ENCODE data around the gene SCNN1G. TPM values are rescaled to one million over a fixed set of nuclear protein-coding genes. Genes with fewer than 3 reads are reported as not detected.

Gene SCNN1G
- under 1 TPM in 2 of 4 donors, not detected in 2; 0.27 to 0.39 TPM for total RNA-seq

- WGBS, 2 donors (ENCODE audit: low coverage in 1 of 2), result no CpG with 5 or more reads among the region's 71 CpGs
- Histone ChIP-seq H3K27me3 (peaks cover 74% of the 10 kb centered on the region), H3K27ac (peak within 1 kb of the TSS in 1 of 4 donors; percentile 28), H3K36me3 (no peaks in the 10 kb centered on the region), H3K4me1 (peaks cover 4 to 17% (median 13%) of the 10 kb centered on the region in 3 donors), H3K9me3 (no peaks in the 10 kb centered on the region), H3K4me3 (peak within 1 kb of the TSS; percentile 17 to 55)
- TF ChIP-seq EP300 (IDR thresholded peaks at IDR 0.05), result no peak
- peak in 1 of 4 experiments; percentile 5 for TF ChIP-seq CTCF (IDR thresholded peaks at IDR 0.05)
- TF ChIP-seq POLR2A (IDR thresholded peaks at IDR 0.05), result no peak
- peak; percentile 32 for ATAC-seq
These were observed at the start of gene SCNN1G for GRCh38 chr16:23182679-23183542. Gene SCNN1G (plus strand): TSS chr16:23182745. CDS start chr16:23186272, 3,527 bp downstream.

- Histone ChIP-seq H3K27ac (peak overlapping the region; percentile 79 to 85 (median 84)), H3K27me3 (no peaks in the 10 kb centered on the region), H3K4me1 (peaks cover 0 to 64% (median 7%) of the 10 kb centered on the region in 3 donors), H3K36me3 (no peaks in the 10 kb centered on the region), H3K4me3 (peak overlapping the region; percentile 6 to 22), H3K9me3 (peaks cover 0 to 6% (median 0%) of the 10 kb centered on the region in 3 donors)
- WGBS, 2 donors (ENCODE audit: low coverage in 1 of 2), result 10 to 30% methylated on average over 11 of the region's 11 CpGs
- peak; percentile 33 for ATAC-seq
- TF ChIP-seq EP300 (IDR thresholded peaks at IDR 0.05) (no peak), POLR2AphosphoS5 (IDR thresholded peaks at IDR 0.05) (no peak), CTCF (IDR thresholded peaks at IDR 0.05) (no peak), POLR2A (IDR thresholded peaks at IDR 0.05) (no peak)
These were observed 49.6 kb upstream of the SCNN1G start for GRCh38 chr16:23132775-23133463.

- no peaks in the 10 kb centered on the region for H3K27me3 ChIP-seq
- H3K9me3 ChIP-seq, result peaks cover 0 to 6% (median 0%) of the 10 kb centered on the region in 3 donors
- H3K4me3 ChIP-seq, result no peak overlapping the region
- H3K36me3 ChIP-seq, result no peaks in the 10 kb centered on the region
- peak overlapping the region; percentile 79 to 85 (median 84) for H3K27ac ChIP-seq
- no peak for TF ChIP-seq EP300 (IDR thresholded peaks at IDR 0.05)
- H3K4me1 ChIP-seq, result peaks cover 0 to 59% (median 5%) of the 10 kb centered on the region in 3 donors
- ATAC-seq, result no peak
- WGBS, 2 donors (ENCODE audit: low coverage in 1 of 2), result 42 to 64% methylated on average over 3 of the region's 3 CpGs
These were observed 48.3 kb upstream of the SCNN1G start for GRCh38 chr16:23134274-23134673.

GRCh38 chr16:23137256-23137655 is 45.3 kb upstream of the SCNN1G start:
- H3K4me3 ChIP-seq, result no peak overlapping the region
- 64 to 71% methylated on average over 2 of the region's 2 CpGs for WGBS, 2 donors (ENCODE audit: low coverage in 1 of 2)
- peak overlapping the region in 2 of 4 donors; percentile 38 to 94 for H3K27ac ChIP-seq
- ATAC-seq, result no peak
- TF ChIP-seq EP300 (IDR thresholded peaks at IDR 0.05) (no peak), CTCF (IDR thresholded peaks at IDR 0.05) (no peak), POLR2AphosphoS5 (IDR thresholded peaks at IDR 0.05) (no peak), POLR2A (IDR thresholded peaks at IDR 0.05) (no peak)
- H3K4me1 ChIP-seq, result peaks cover 2 to 55% (median 4%) of the 10 kb centered on the region in 3 donors
- H3K9me3 ChIP-seq, result peaks cover 0 to 6% (median 0%) of the 10 kb centered on the region in 3 donors
- no peaks in the 10 kb centered on the region for H3K27me3 ChIP-seq
- no peaks in the 10 kb centered on the region for H3K36me3 ChIP-seq

GRCh38 chr16:23137818-23138217 is 44.7 kb upstream of the SCNN1G start:
- Histone ChIP-seq H3K4me1 (peaks cover 8 to 55% (median 9%) of the 10 kb centered on the region in 3 donors), H3K27me3 (no peaks in the 10 kb centered on the region), H3K27ac (peak overlapping the region in 2 of 4 donors; percentile 91 to 94), H3K36me3 (no peaks in the 10 kb centered on the region), H3K4me3 (no peak overlapping the region), H3K9me3 (peaks cover 0 to 6% (median 0%) of the 10 kb centered on the region in 3 donors)
- no peak for TF ChIP-seq CTCF (IDR thresholded peaks at IDR 0.05)
- no peak for TF ChIP-seq POLR2AphosphoS5 (IDR thresholded peaks at IDR 0.05)
- no peak for TF ChIP-seq POLR2A (IDR thresholded peaks at IDR 0.05)
- TF ChIP-seq EP300 (IDR thresholded peaks at IDR 0.05), result no peak
- 54 to 60% methylated on average over 5 of the region's 5 CpGs for WGBS, 2 donors (ENCODE audit: low coverage in 1 of 2)
- ATAC-seq, result no peak

Data from gastroesophageal sphincter (tissue), 4 donors.